GM23248 (cell line): Measurements from ENCODE around the gene FGFR4. TPM values are rescaled to one million over a fixed set of nuclear protein-coding genes. Genes with fewer than 3 reads are reported as not detected.

ENCODE experiments used
- DNase-seq: peaks from one replicate; pipeline ENCODE4 v3.0.0-alpha.2; 2015
- H2AFZ ChIP-seq: fragments of 200-600 bp; sonication (generic); 2 replicates; pipeline ENCODE4 v1.6.1; 2016; ENCODE audit warnings: antibody characterized with exemption
- H3F3A ChIP-seq: fragments of 200-600 bp; sonication (generic); 2 replicates; pipeline ENCODE4 v1.6.1; 2016; ENCODE audit warnings: mild to moderate bottlenecking, antibody characterized with exemption, mixed run types; ENCODE audit not compliant: insufficient read depth
- H3K27ac ChIP-seq: fragments of 200-600 bp; sonication (generic); 2 replicates; pipeline ENCODE4 v1.5.1; 2016; ENCODE audit warnings: mild to moderate bottlenecking
- H3K27me3 ChIP-seq: fragments of 200-600 bp; sonication (generic); replicated peaks from 2 replicates; pipeline ENCODE4 v1.6.1; 2016; ENCODE audit warnings: mild to moderate bottlenecking; ENCODE audit not compliant: insufficient read depth
- H3K36me3 ChIP-seq: fragments of 200-600 bp; sonication (generic); 2 replicates; pipeline ENCODE4 v1.6.1; 2016; ENCODE audit warnings: low read depth, mild to moderate bottlenecking
- H3K4me1 ChIP-seq: fragments of 200-600 bp; sonication (generic); 2 replicates; pipeline ENCODE4 v1.6.1; 2016; ENCODE audit warnings: mild to moderate bottlenecking; ENCODE audit not compliant: insufficient read depth
- H3K4me2 ChIP-seq: fragments of 200-600 bp; sonication (generic); one replicate; pipeline ENCODE4 v1.6.1; 2016; ENCODE audit warnings: mild to moderate bottlenecking; ENCODE audit not compliant: unreplicated experiment
- H3K4me3 ChIP-seq: fragments of 200-600 bp; sonication (generic); 2 replicates; pipeline ENCODE4 v1.5.1; 2016; ENCODE audit warnings: mild to moderate bottlenecking
- H3K79me2 ChIP-seq: fragments of 200-600 bp; sonication (generic); 2 replicates; pipeline ENCODE4 v1.6.1; 2016; ENCODE audit warnings: mild to moderate bottlenecking; ENCODE audit not compliant: insufficient read depth
- H3K9ac ChIP-seq: fragments of 200-600 bp; sonication (generic); 2 replicates; pipeline ENCODE4 v1.6.1; 2016; ENCODE audit warnings: mild to moderate bottlenecking
- H3K9me2 ChIP-seq: fragments of 200-600 bp; sonication (generic); 2 replicates; pipeline ENCODE4 v1.6.1; 2016; ENCODE audit warnings: mixed run types, mild to moderate bottlenecking, moderate library complexity; ENCODE audit not compliant: insufficient read depth
- H3K9me3 ChIP-seq: fragments of 200-600 bp; sonication (generic); one replicate; pipeline ENCODE4 v1.6.1; 2017; ENCODE audit warnings: low read depth
- H4K20me1 ChIP-seq: fragments of 200-600 bp; sonication (generic); 2 replicates; pipeline ENCODE4 v1.6.0; 2016; ENCODE audit not compliant: insufficient read depth
- EZH2 ChIP-seq: fragments of 200-600 bp; sonication (generic); IDR thresholded peaks from 2 replicates; pipeline ENCODE4 v1.6.1; 2018; ENCODE audit warnings: antibody characterized with exemption, mild to moderate bottlenecking; ENCODE audit not compliant: insufficient read depth, poor library complexity, severe bottlenecking
- EZH2phosphoT487 ChIP-seq: fragments of 200-600 bp; sonication (generic); IDR thresholded peaks from 2 replicates; pipeline ENCODE4 v1.6.1; 2018; ENCODE audit warnings: antibody characterized with exemption, moderate library complexity, mild to moderate bottlenecking, low read depth; ENCODE audit not compliant: insufficient read depth
- WGBS, 2 experiments: methylation state at CpG; one replicate each; pipeline ENCODE4 v1.1.6; 2015 to 2017; ENCODE audit warnings: low lambda C conversion rate in 2 of 2, low coverage in 1 of 2; ENCODE audit errors: missing lambda C conversion rate in 2 of 2; 5-methylcytosine and 5-hydroxymethylcytosine counted together
- in situ Hi-C: fragments of 300-500 bp; cut with MboI; formaldehyde crosslinking; loops from 2 replicates; pipeline ENCODE4 v1.15.0; 2020
- polyA plus RNA-seq: library from polyadenylated mRNA; unstranded; fragments of >200 nt; fragmentation: Nextera tagmentation; extraction: Ambion mirVana; gene quantifications from 2 replicates; pipeline ENCODE4 v1.2.1, GENCODE V29; 2016
- total RNA-seq: library from RNA; depleted of rRNA; stranded (reverse); fragments of >200 nt; shearing (Covaris generic); gene quantifications from 2 replicates; pipeline ENCODE4 v1.2.3, GENCODE V29; 2014

The FGFR4 gene
- total and polyA plus RNA-seq, 2 experiments from 2014 or later, result 0.10 TPM; not detected in 1

DNA sequence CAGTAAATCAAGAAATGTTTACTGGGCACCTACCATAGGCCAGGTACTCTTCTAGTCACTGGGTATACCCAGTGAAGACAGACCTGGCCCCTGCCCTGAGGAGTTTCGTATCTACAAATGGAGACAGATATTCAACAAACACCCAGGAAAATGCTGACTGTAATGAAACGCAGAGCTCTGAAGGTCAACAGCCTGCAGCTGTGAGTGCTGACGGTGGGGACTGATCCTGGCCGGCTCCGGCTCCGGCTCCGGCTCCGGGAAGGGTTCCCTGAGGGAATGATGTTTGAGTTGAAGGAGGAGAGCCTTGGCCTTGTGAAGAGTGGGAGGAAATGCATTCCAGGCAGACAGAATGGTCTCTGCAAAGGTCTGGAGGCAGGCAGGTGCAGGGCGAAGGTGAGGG is 23.1 kb downstream of the FGFR4 start:
- H2AFZ ChIP-seq, result no peak overlapping the region
- H4K20me1 ChIP-seq, result no peaks in the 10 kb centered on the region
- in situ Hi-C loops, result loop anchor here (10.0 kb wide), 1 partner anchor 445 kb away; no protein-coding TSS in a partner anchor
- H3F3A ChIP-seq, result no peaks in the 10 kb centered on the region
- H3K27me3 ChIP-seq, result no peaks in the 10 kb centered on the region
- no peak overlapping the region for H3K27ac ChIP-seq
- no peak for DNase-seq
- H3K4me1 ChIP-seq, result no peaks in the 10 kb centered on the region
- WGBS, 2 experiments, result 62 to 64% methylated on average over 9 of the region's 9 CpGs
- no peak overlapping the region for H3K4me2 ChIP-seq
- H3K9ac ChIP-seq, result no peak overlapping the region
- H3K79me2 ChIP-seq, result no peaks in the 10 kb centered on the region
- H3K36me3 ChIP-seq, result no peaks in the 10 kb centered on the region
- no peak for TF ChIP-seq EZH2
- TF ChIP-seq EZH2phosphoT487, result no peak
- H3K9me2 ChIP-seq, result no peaks in the 10 kb centered on the region
- no peak overlapping the region for H3K4me3 ChIP-seq
- H3K9me3 ChIP-seq, result no peaks in the 10 kb centered on the region

GRCh38 chr5:177111720-177112394 is 25.1 kb downstream of the FGFR4 start:
- in situ Hi-C loops, result loop anchor here (10.0 kb wide), 1 partner anchor 447 kb away; no protein-coding TSS in a partner anchor
- Histone ChIP-seq H3K79me2 (no peaks in the 10 kb centered on the region), H3K4me2 (no peak overlapping the region), H3K9me2 (no peaks in the 10 kb centered on the region), H3K27ac (no peak overlapping the region), H3K36me3 (no peaks in the 10 kb centered on the region), H3F3A (no peaks in the 10 kb centered on the region), H3K27me3 (no peaks in the 10 kb centered on the region), H2AFZ (no peak overlapping the region), H4K20me1 (no peaks in the 10 kb centered on the region), H3K9me3 (no peaks in the 10 kb centered on the region), H3K9ac (no peak overlapping the region), H3K4me3 (no peak overlapping the region), H3K4me1 (no peaks in the 10 kb centered on the region)
- DNase-seq, result peak; percentile 44
- TF ChIP-seq EZH2phosphoT487 (no peak), EZH2 (no peak)
- WGBS, 2 experiments, result 16 to 20% methylated on average over 12 of the region's 12 CpGs

- H3K27me3 ChIP-seq, result no peaks in the 10 kb centered on the region
- TF ChIP-seq EZH2phosphoT487 (no peak), EZH2 (no peak)
- H3F3A ChIP-seq, result no peaks in the 10 kb centered on the region
- in situ Hi-C loops, result loop anchor here (10.0 kb wide), 1 partner anchor 448 kb away; no protein-coding TSS in a partner anchor
- H3K4me2 ChIP-seq, result no peak overlapping the region
- no peak for DNase-seq
- H3K9me2 ChIP-seq, result no peaks in the 10 kb centered on the region
- H2AFZ ChIP-seq, result no peak overlapping the region
- H3K27ac ChIP-seq, result no peak overlapping the region
- no peak overlapping the region for H3K4me3 ChIP-seq
- H4K20me1 ChIP-seq, result no peaks in the 10 kb centered on the region
- H3K4me1 ChIP-seq, result no peaks in the 10 kb centered on the region
- 33 to 43% methylated on average over 5 of the region's 5 CpGs for WGBS, 2 experiments
- no peak overlapping the region for H3K9ac ChIP-seq
- no peaks in the 10 kb centered on the region for H3K36me3 ChIP-seq
- no peaks in the 10 kb centered on the region for H3K9me3 ChIP-seq
- H3K79me2 ChIP-seq, result no peaks in the 10 kb centered on the region
Observed at GRCh38 chr5:177112589-177113220, 26.0 kb downstream of the FGFR4 start.

- peak; percentile 76 for DNase-seq
Observed at GRCh38 chr5:177113566-177114424, 27.1 kb downstream of the FGFR4 start.

More at GRCh38 chr5:177113566-177114424, 27.1 kb downstream of the FGFR4 start:
- Histone ChIP-seq H2AFZ (peak overlapping the region; percentile 72), H3K79me2 (no peaks in the 10 kb centered on the region), H3K36me3 (no peaks in the 10 kb centered on the region), H3K4me1 (no peaks in the 10 kb centered on the region), H3F3A (no peaks in the 10 kb centered on the region), H3K9me2 (no peaks in the 10 kb centered on the region), H3K9ac (no peak overlapping the region), H3K27ac (no peak overlapping the region), H3K4me3 (no peak overlapping the region), H3K4me2 (no peak overlapping the region), H3K27me3 (no peaks in the 10 kb centered on the region), H3K9me3 (no peaks in the 10 kb centered on the region), H4K20me1 (no peaks in the 10 kb centered on the region)
- in situ Hi-C loops, result loop anchor here (10.0 kb wide), 1 partner anchor 449 kb away; no protein-coding TSS in a partner anchor
- TF ChIP-seq EZH2phosphoT487 (no peak), EZH2 (no peak)
- 12 to 14% methylated on average over 14 of the region's 14 CpGs for WGBS, 2 experiments
